NB4 (cell line): ENCODE data around the gene CYBA.

ENCODE experiments used
- DNase-seq: peaks from one replicate; pipeline ENCODE4 v3.0.0; 2010; ENCODE audit warnings: low read depth
- H3K4me3 ChIP-seq: one replicate; pipeline ENCODE4 v1.5.1; 2011; ENCODE audit warnings: mild to moderate bottlenecking, low read depth, low read length, moderate library complexity
- CTCF ChIP-seq: IDR thresholded peaks from one replicate; pipeline ENCODE4 v1.5.1; 2012; ENCODE audit warnings: low read depth, low read length
- MYC ChIP-seq: IDR thresholded peaks from 2 replicates; pipeline ENCODE4 v1.6.1; 2011; ENCODE audit warnings: low read depth, low read length
- POLR2A ChIP-seq: IDR thresholded peaks from 2 replicates; pipeline ENCODE4 v1.6.1; 2011; ENCODE audit warnings: mild to moderate bottlenecking; ENCODE audit not compliant: insufficient read length; ENCODE audit errors: extremely low read depth
- TF ChIP-seq, protein P1 (sequence below): IDR thresholded peaks from 2 replicates; pipeline ENCODE4 v1.6.1; 2011; ENCODE audit warnings: low read depth, low read length

The CYBA gene

GRCh38 chr16:88616320-88616719 lies 34.5 kb downstream of the CYBA start:
- DNase-seq: no peak
- TF ChIP-seq MYC (no peak), POLR2A (no peak), CTCF (no peak)
- TF ChIP-seq, protein P1, sequence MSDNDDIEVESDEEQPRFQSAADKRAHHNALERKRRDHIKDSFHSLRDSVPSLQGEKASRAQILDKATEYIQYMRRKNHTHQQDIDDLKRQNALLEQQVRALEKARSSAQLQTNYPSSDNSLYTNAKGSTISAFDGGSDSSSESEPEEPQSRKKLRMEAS: no peak
- no peak overlapping the region for H3K4me3 ChIP-seq

GRCh38 chr16:88614818-88615580 lies 35.9 kb downstream of the CYBA start:
- TF ChIP-seq, protein P1: no peak
- TF ChIP-seq MYC: no peak
- no peak for TF ChIP-seq CTCF
- no peak for TF ChIP-seq POLR2A
- no peak overlapping the region for H3K4me3 ChIP-seq
- no peak for DNase-seq

DNA sequence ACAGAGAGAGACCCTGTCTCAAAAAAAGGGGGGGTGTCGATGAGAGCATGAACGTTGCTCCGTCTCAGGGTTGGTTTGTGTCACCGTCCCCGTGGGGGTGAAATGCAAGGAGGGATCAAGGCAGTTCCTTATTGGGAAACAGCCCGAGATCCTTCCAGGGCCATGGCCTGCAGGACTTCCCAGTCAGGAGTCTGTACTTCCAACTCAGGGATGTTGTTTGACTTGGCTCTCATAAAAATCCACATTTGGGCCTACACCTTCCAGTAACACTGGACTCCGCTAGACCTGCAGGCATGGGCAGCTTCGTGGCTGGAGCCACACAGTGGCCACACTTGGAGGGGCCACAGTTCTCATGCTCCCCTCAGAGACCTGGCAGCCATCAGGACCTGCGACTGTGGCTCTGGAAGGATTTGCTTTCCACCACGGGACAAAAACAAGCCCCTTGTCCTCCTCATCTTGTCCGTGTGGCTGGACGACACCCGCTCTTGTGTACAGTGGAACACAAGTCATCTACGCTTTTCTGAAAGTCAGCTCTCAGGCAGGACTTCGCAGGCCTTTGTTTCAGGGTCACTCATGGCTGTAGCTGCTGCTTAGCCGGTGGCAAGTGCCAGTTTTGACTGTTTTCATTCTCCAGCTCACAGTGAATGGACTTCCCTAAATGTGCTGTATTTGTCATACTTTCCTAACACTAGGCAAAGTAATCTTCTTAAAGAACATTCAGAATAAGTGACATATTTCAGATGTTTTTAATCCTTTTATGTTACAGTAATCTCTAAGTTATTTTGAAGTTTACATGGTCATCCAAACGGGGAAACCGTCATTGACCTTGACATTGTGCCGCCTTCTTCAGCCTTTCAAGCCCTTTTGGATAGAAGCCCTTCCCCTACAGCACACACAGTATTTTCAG lies 36.7 kb downstream of the CYBA start:
- no peak overlapping the region for H3K4me3 ChIP-seq
- no peak for DNase-seq
- no peak for TF ChIP-seq CTCF
- TF ChIP-seq POLR2A: no peak
- TF ChIP-seq MYC: no peak
- TF ChIP-seq, protein P1: no peak

GRCh38 chr16:88613293-88613692 lies 37.6 kb downstream of the CYBA start:
- H3K4me3 ChIP-seq: no peak overlapping the region
- DNase-seq: no peak
- no peak for TF ChIP-seq POLR2A
- TF ChIP-seq CTCF: no peak
- TF ChIP-seq, protein P1: no peak
- TF ChIP-seq MYC: no peak

GRCh38 chr16:88610909-88611812 lies 39.7 kb downstream of the CYBA start:
- DNase-seq: no peak
- TF ChIP-seq MYC: no peak
- TF ChIP-seq, protein P1: no peak
- no peak for TF ChIP-seq POLR2A
- TF ChIP-seq CTCF: no peak
- no peak overlapping the region for H3K4me3 ChIP-seq
